IMR-90 (cell line): ENCODE measurements around the gene DMXL1. TPM values are rescaled to one million over a fixed set of nuclear protein-coding genes. Genes with fewer than 3 reads are reported as not detected.

Source experiments
- ATAC-seq: fragments of 200-7000 bp; cut with Tn5 transposase; 2 replicates; pipeline ENCODE4 v1.9.1; 2020; ENCODE audit warnings: low read depth, mild to moderate bottlenecking, moderate library complexity
- BruUV-seq: library from RNA; stranded (reverse); fragments of 400-500 nt; replicated peaks from 2 replicates; lab custom pipeline; 2021; lab: Mats Ljungman, UMichigan
- CTCF ChIA-PET: fragments of 300-600 bp; formaldehyde crosslinking; extraction: SDS; loops from one replicate; lab custom pipeline; 2021; ENCODE audit warnings: antibody characterized with exemption; lab: Yijun Ruan, JAX
- POLR2A ChIA-PET: fragments of 300-600 bp; sonication (Branson Sonifier 250); formaldehyde crosslinking; loops from one replicate; lab custom pipeline; 2022; ENCODE audit warnings: antibody characterized with exemption; ENCODE audit not compliant: unreplicated experiment; lab: Charles Lee
- DNase-seq: peaks from one replicate; pipeline ENCODE4 v3.0.0; 2013
- H2AFZ ChIP-seq: replicated peaks from 2 replicates; pipeline ENCODE3; 2013; ENCODE audit warnings: low read length, mild to moderate bottlenecking; ENCODE audit not compliant: poor library complexity
- H2AK5ac ChIP-seq: 2 replicates; pipeline ENCODE4 v1.6.1; 2013; ENCODE audit warnings: low read depth, low read length, inconsistent platforms
- H2AK9ac ChIP-seq: replicated peaks from 2 replicates; pipeline ENCODE3; 2013; ENCODE audit warnings: mild to moderate bottlenecking, low read depth, low read length, moderate library complexity; ENCODE audit not compliant: poor library complexity
- H2BK120ac ChIP-seq: 2 replicates; pipeline ENCODE4 v1.6.1; 2013; ENCODE audit warnings: low read depth, low read length, inconsistent platforms
- H2BK15ac ChIP-seq: 3 replicates; pipeline ENCODE4 v1.6.1; 2013; ENCODE audit warnings: low read depth, low read length, inconsistent platforms
- H2BK20ac ChIP-seq: 2 replicates; pipeline ENCODE4 v1.6.1; 2013; ENCODE audit warnings: low read depth, mild to moderate bottlenecking, inconsistent platforms, low read length, moderate library complexity
- H2BK5ac ChIP-seq: 2 replicates; pipeline ENCODE4 v1.6.1; 2013; ENCODE audit warnings: mild to moderate bottlenecking, low read depth, low read length, inconsistent platforms; ENCODE audit not compliant: poor library complexity, severe bottlenecking
- H3K14ac ChIP-seq: replicated peaks from 2 replicates; pipeline ENCODE4 v1.6.1; 2013; ENCODE audit warnings: low read depth, low read length, inconsistent platforms
- H3K18ac ChIP-seq: 2 replicates; pipeline ENCODE4 v1.6.1; 2013; ENCODE audit warnings: low read depth, low read length, control low read depth
- H3K23ac ChIP-seq: 2 replicates; pipeline ENCODE4 v1.6.1; 2013; ENCODE audit warnings: low read depth, low read length, inconsistent platforms
- H3K27ac ChIP-seq: 2 replicates; pipeline ENCODE4 v1.5.1; 2013; ENCODE audit warnings: mild to moderate bottlenecking, control low read depth, low read length; ENCODE audit not compliant: insufficient read depth
- H3K27me3 ChIP-seq: 2 replicates; pipeline ENCODE4 v1.6.1; 2013; ENCODE audit warnings: low read length; ENCODE audit not compliant: control insufficient read depth, insufficient read depth
- H3K36me3 ChIP-seq: 2 replicates; pipeline ENCODE4 v1.6.1; 2013; ENCODE audit warnings: low read length, mixed read lengths; ENCODE audit not compliant: control insufficient read depth, insufficient read depth
- H3K4ac ChIP-seq: 2 replicates; pipeline ENCODE4 v1.6.1; 2013; ENCODE audit warnings: low read depth, low read length, inconsistent platforms
- H3K4me1 ChIP-seq: 2 replicates; pipeline ENCODE4 v1.6.1; 2013; ENCODE audit warnings: low read length, mixed read lengths; ENCODE audit not compliant: control insufficient read depth, insufficient read depth
- H3K4me2 ChIP-seq: 2 replicates; pipeline ENCODE4 v1.6.1; 2013; ENCODE audit warnings: low read depth, mild to moderate bottlenecking, control low read depth, low read length, moderate library complexity
- H3K4me3 ChIP-seq: 2 replicates; pipeline ENCODE4 v1.5.1; 2013; ENCODE audit warnings: low read depth, mild to moderate bottlenecking, control low read depth, low read length, moderate library complexity; ENCODE audit not compliant: insufficient read depth
- H3K56ac ChIP-seq: 2 replicates; pipeline ENCODE4 v1.6.1; 2013; ENCODE audit warnings: low read length, inconsistent platforms; ENCODE audit not compliant: insufficient read depth; ENCODE audit errors: extremely low read depth
- H3K79me1 ChIP-seq, 2 experiments: 2 replicates each; pipeline ENCODE4 v1.6.1; 2013; ENCODE audit warnings: low read length in 2 of 2, inconsistent platforms in 1 of 2, low read depth in 1 of 2
- H3K9ac ChIP-seq: 2 replicates; pipeline ENCODE4 v1.6.1; 2013; ENCODE audit warnings: low read depth, low read length, control low read depth
- H3K9me1 ChIP-seq: 2 replicates; pipeline ENCODE4 v1.6.1; 2013; ENCODE audit warnings: low read length, inconsistent platforms; ENCODE audit not compliant: insufficient read depth
- H3K9me3 ChIP-seq: 2 replicates; pipeline ENCODE4 v1.6.1; 2013; ENCODE audit warnings: low read length; ENCODE audit not compliant: control insufficient read depth, insufficient read depth
- H4K20me1 ChIP-seq: 2 replicates; pipeline ENCODE4 v1.6.1; 2013; ENCODE audit warnings: low read length, inconsistent platforms; ENCODE audit not compliant: insufficient read depth
- H4K5ac ChIP-seq: 2 replicates; pipeline ENCODE4 v1.6.1; 2013; ENCODE audit warnings: mild to moderate bottlenecking, low read depth, low read length, control low read depth
- H4K8ac ChIP-seq, 2 experiments: 2 replicates each; pipeline ENCODE4 v1.6.1; 2013; ENCODE audit warnings: low read depth in 2 of 2, low read length in 2 of 2, control low read depth in 1 of 2, inconsistent platforms in 1 of 2
- H4K91ac ChIP-seq: 2 replicates; pipeline ENCODE4 v1.6.1; 2013; ENCODE audit warnings: low read depth, low read length, inconsistent platforms; ENCODE audit not compliant: insufficient read depth
- BHLHE40 ChIP-seq: fragments of 150-350 bp; IDR thresholded peaks from 2 replicates; pipeline ENCODE4 v1.6.1; 2016; ENCODE audit warnings: mild to moderate bottlenecking, low read depth, low read length
- CEBPB ChIP-seq: IDR thresholded peaks from 2 replicates; pipeline ENCODE4 v1.6.1; 2012; ENCODE audit warnings: low read depth, low read length, improper control_type of control experiment
- CHD1 ChIP-seq: IDR thresholded peaks from 2 replicates; pipeline ENCODE4 v1.6.1; 2012; ENCODE audit warnings: low read depth, low read length, improper control_type of control experiment
- FOS ChIP-seq: fragments of 150-350 bp; IDR thresholded peaks from 2 replicates; pipeline ENCODE4 v1.6.1; 2016; ENCODE audit warnings: low read depth, low read length
- MAFK ChIP-seq: IDR thresholded peaks from 2 replicates; pipeline ENCODE4 v1.6.1; 2012; ENCODE audit warnings: low read depth, low read length, improper control_type of control experiment
- MAZ ChIP-seq: IDR thresholded peaks from 2 replicates; pipeline ENCODE4 v1.6.1; 2012; ENCODE audit warnings: low read depth, mild to moderate bottlenecking, low read length, improper control_type of control experiment, moderate library complexity, borderline replicate concordance
- MXI1 ChIP-seq: IDR thresholded peaks from 2 replicates; pipeline ENCODE4 v1.6.1; 2012; ENCODE audit warnings: low read depth, mild to moderate bottlenecking, low read length, moderate library complexity, borderline replicate concordance
- NFE2L2 ChIP-seq: fragments of 150-350 bp; IDR thresholded peaks from 2 replicates; pipeline ENCODE4 v1.6.1; 2016; ENCODE audit warnings: low read depth, mild to moderate bottlenecking, low read length
- POLR2A ChIP-seq: IDR thresholded peaks from 2 replicates; pipeline ENCODE4 v1.6.1; 2012; ENCODE audit warnings: mild to moderate bottlenecking, low read depth, low read length
- RAD21 ChIP-seq: IDR thresholded peaks from 2 replicates; pipeline ENCODE4 v1.6.1; 2012; ENCODE audit warnings: low read length, improper control_type of control experiment
- RCOR1 ChIP-seq: IDR thresholded peaks from 2 replicates; pipeline ENCODE4 v1.6.1; 2012; ENCODE audit warnings: mild to moderate bottlenecking, low read length, improper control_type of control experiment; ENCODE audit not compliant: insufficient replicate concordance
- RFX5 ChIP-seq: IDR thresholded peaks from 2 replicates; pipeline ENCODE4 v1.8.0; 2012; ENCODE audit warnings: low read depth, mild to moderate bottlenecking, low read length, moderate library complexity
- SMC3 ChIP-seq: fragments of 150-350 bp; IDR thresholded peaks from 2 replicates; pipeline ENCODE4 v1.6.1; 2016; ENCODE audit warnings: low read depth, mild to moderate bottlenecking, antibody characterized with exemption, low read length, moderate library complexity
- USF2 ChIP-seq: fragments of 150-350 bp; IDR thresholded peaks from 2 replicates; pipeline ENCODE4 v1.6.1; 2017; ENCODE audit warnings: mild to moderate bottlenecking, antibody characterized with exemption, low read length, low read depth
- WGBS, 2 experiments: methylation state at CpG; one replicate each; pipeline versions ENCODE4 v1.1.5 to v1.1.7; 2013; ENCODE audit warnings: missing lambda C conversion rate in 2 of 2; ENCODE audit not compliant: insufficient read length in 1 of 2; ENCODE audit errors: extremely low coverage in 2 of 2; 5-methylcytosine and 5-hydroxymethylcytosine counted together
- dilution Hi-C: fragments of 300-500 bp; cut with HindIII; formaldehyde crosslinking; loops from one replicate; pipeline ENCODE4 v1.14.3; 2018; ENCODE audit warnings: low sequenced_read_pairs; ENCODE audit not compliant: unreplicated experiment
- in situ Hi-C: fragments of 300-500 bp; cut with MboI; formaldehyde crosslinking; loops from 3 replicates; pipeline ENCODE4 v1.14.3; 2019; ENCODE audit warnings: low sequenced_read_pairs, inconsistent platforms, mixed read lengths
- intact Hi-C: fragments of 100-400 bp; cut with micrococcal nuclease; formaldehyde crosslinking; loops from 2 replicates; pipeline ENCODE4 v1.10.0; 2022
- polyA plus RNA-seq, 3 experiments: library from polyadenylated mRNA; depleted of rRNA; stranded (reverse); fragments of >200 nt; gene quantifications; 2 replicates each; pipeline ENCODE4 v1.2.3, GENCODE V29; 2012; ENCODE audit warnings: low replicate concordance in 1 of 3
- total RNA-seq: library from RNA; depleted of rRNA; stranded (reverse); fragments of >200 nt; gene quantifications from 2 replicates; pipeline ENCODE4 v1.2.3, GENCODE V29; 2012
- TF ChIP-seq, protein P1 (sequence below): conservative IDR thresholded peaks from 2 replicates; pipeline ENCODE4 v1.5.1; 2012; ENCODE audit warnings: mild to moderate bottlenecking, low read depth, low read length, improper control_type of control experiment
- TF ChIP-seq, protein P2 (sequence below): fragments of 150-350 bp; IDR thresholded peaks from 2 replicates; pipeline ENCODE4 v1.6.1; 2016; ENCODE audit warnings: low read depth, mild to moderate bottlenecking, low read length, moderate library complexity, borderline replicate concordance

DMXL1 gene
- total and polyA plus RNA-seq, 2 of the 4 experiments (the other 2 are of a cell fraction), result 8.1 to 21.5 TPM

DNA sequence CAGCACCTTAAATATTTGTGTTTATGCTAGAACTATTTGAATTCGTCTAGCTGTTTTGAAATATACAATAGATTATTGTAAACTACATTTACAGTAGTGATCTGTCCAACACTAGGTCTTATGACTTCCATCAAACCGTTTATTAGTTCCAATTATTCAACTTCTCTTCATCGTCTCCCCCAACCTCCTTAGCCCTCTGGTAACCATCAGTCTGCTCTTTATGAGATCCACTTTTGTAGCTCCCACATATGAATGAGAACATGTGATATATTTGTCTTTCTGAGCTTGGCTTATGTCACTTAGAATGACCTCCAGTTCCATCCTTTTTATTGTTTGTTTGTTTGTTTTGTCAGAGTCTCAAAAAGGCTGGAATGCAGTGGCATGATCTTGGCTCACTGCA lies 11.8 kb downstream of the DMXL1 start:
- no peak overlapping the region for H3K4ac ChIP-seq
- H3K4me3 ChIP-seq, result no peak overlapping the region
- no peak overlapping the region for H4K91ac ChIP-seq
- no peak overlapping the region for H3K14ac ChIP-seq
- no TSS peak for BruUV-seq
- no peak overlapping the region for H2AFZ ChIP-seq
- H3K9me1 ChIP-seq, result peaks cover 2% of the 10 kb centered on the region; the same call in 1 of the 2 replicates
- peaks cover 2% of the 10 kb centered on the region; the same call in 1 of the 2 replicates for H3K4me1 ChIP-seq
- H3K9ac ChIP-seq, result no peak overlapping the region
- H2BK15ac ChIP-seq, result no peak overlapping the region
- H4K20me1 ChIP-seq, result peaks cover 6% of the 10 kb centered on the region; the same call in 1 of the 2 replicates
- H2BK20ac ChIP-seq, result no peak overlapping the region
- H3K27ac ChIP-seq, result no peak overlapping the region
- in situ Hi-C loops, result no loop called here
- TF ChIP-seq CHD1 (no peak), NFE2L2 (no peak), POLR2A (no peak), MAZ (no peak), MXI1 (no peak), CEBPB (no peak), SMC3 (no peak), USF2 (no peak), MAFK (no peak), BHLHE40 (no peak), RAD21 (no peak), RCOR1 (no peak), FOS (no peak), RFX5 (no peak)
- TF ChIP-seq, protein P1, sequence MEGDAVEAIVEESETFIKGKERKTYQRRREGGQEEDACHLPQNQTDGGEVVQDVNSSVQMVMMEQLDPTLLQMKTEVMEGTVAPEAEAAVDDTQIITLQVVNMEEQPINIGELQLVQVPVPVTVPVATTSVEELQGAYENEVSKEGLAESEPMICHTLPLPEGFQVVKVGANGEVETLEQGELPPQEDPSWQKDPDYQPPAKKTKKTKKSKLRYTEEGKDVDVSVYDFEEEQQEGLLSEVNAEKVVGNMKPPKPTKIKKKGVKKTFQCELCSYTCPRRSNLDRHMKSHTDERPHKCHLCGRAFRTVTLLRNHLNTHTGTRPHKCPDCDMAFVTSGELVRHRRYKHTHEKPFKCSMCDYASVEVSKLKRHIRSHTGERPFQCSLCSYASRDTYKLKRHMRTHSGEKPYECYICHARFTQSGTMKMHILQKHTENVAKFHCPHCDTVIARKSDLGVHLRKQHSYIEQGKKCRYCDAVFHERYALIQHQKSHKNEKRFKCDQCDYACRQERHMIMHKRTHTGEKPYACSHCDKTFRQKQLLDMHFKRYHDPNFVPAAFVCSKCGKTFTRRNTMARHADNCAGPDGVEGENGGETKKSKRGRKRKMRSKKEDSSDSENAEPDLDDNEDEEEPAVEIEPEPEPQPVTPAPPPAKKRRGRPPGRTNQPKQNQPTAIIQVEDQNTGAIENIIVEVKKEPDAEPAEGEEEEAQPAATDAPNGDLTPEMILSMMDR, result no peak
- TF ChIP-seq, protein P2, sequence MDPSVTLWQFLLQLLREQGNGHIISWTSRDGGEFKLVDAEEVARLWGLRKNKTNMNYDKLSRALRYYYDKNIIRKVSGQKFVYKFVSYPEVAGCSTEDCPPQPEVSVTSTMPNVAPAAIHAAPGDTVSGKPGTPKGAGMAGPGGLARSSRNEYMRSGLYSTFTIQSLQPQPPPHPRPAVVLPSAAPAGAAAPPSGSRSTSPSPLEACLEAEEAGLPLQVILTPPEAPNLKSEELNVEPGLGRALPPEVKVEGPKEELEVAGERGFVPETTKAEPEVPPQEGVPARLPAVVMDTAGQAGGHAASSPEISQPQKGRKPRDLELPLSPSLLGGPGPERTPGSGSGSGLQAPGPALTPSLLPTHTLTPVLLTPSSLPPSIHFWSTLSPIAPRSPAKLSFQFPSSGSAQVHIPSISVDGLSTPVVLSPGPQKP, result no peak
- no peak overlapping the region for H2BK120ac ChIP-seq
- H2AK9ac ChIP-seq, result no peak overlapping the region
- H4K8ac ChIP-seq, result no peak overlapping the region
- H3K27me3 ChIP-seq, result no peaks in the 10 kb centered on the region
- no peak for DNase-seq
- no peaks in the 10 kb centered on the region for H3K9me3 ChIP-seq
- H3K18ac ChIP-seq, result no peak overlapping the region
- H3K56ac ChIP-seq, result no peak overlapping the region
- POLR2A ChIA-PET, result no interaction called here
- peaks cover 35% of the 10 kb centered on the region in 2 experiments for H3K79me1 ChIP-seq
- H2AK5ac ChIP-seq, result no peak overlapping the region
- H3K23ac ChIP-seq, result no peak overlapping the region
- no peak overlapping the region for H2BK5ac ChIP-seq
- ATAC-seq, result no peak
- H3K36me3 ChIP-seq, result no peaks in the 10 kb centered on the region
- CTCF ChIA-PET, result no interaction called here
- WGBS, 2 experiments, result no CpG with 5 or more reads among the region's 3 CpGs
- no peak overlapping the region for H3K4me2 ChIP-seq
- intact Hi-C loops, result no loop called here
- dilution Hi-C loops, result no loop called here
- H4K5ac ChIP-seq, result no peak overlapping the region
